Lower leg skin (tissue), 4 donors: ENCODE data around the gene LTB. TPM values are rescaled to one million over a fixed set of nuclear protein-coding genes. Genes with fewer than 3 reads are reported as not detected.

ENCODE experiments used
- DNase-seq, 2 donors: peaks; one replicate each; pipeline ENCODE4 v3.0.0-alpha.2; 2019; ENCODE audit warnings: low spot score in 2 of 2
- H3K4me3 ChIP-seq: fragments of 200-600 bp; sonication (generic); 2 replicates; pipeline ENCODE4 v1.5.1; 2017; ENCODE audit warnings: mild to moderate bottlenecking, low read depth; ENCODE audit not compliant: poor library complexity, severe bottlenecking
- POLR2A ChIP-seq, 2 donors: fragments of 450-650 bp; IDR thresholded peaks; one replicate each; pipeline ENCODE4 v1.6.1; 2016 to 2017; ENCODE audit warnings: antibody characterized with exemption in 2 of 2, mild to moderate bottlenecking in 1 of 2, moderate library complexity in 1 of 2
- WGBS, 2 donors: methylation state at CpG; one replicate each; pipeline ENCODE4 v1.1.5; 2018; 5-methylcytosine and 5-hydroxymethylcytosine counted together
- intact Hi-C: fragments of 100-400 bp; cut with DNase I; formaldehyde crosslinking; loops from one replicate; pipeline ENCODE4 v1.15.0; 2023; ENCODE audit warnings: low total_unique reads
- total RNA-seq, 4 donors: library from RNA; depleted of rRNA; stranded (reverse); fragments of >200 nt; gene quantifications; one replicate each; pipeline ENCODE4 v1.1.0, GENCODE V29; 2016
- TF ChIP-seq, protein P1 (sequence below), 3 donors: fragments of 450-650 bp; IDR thresholded peaks; one replicate each; pipeline ENCODE4 v1.5.1; 2016; ENCODE audit warnings: antibody characterized with exemption in 3 of 3, mild to moderate bottlenecking in 3 of 3, moderate library complexity in 2 of 3

LTB gene
- total RNA-seq, 4 donors from 2014 or later, result 1.1 TPM; not detected in 3

DNA sequence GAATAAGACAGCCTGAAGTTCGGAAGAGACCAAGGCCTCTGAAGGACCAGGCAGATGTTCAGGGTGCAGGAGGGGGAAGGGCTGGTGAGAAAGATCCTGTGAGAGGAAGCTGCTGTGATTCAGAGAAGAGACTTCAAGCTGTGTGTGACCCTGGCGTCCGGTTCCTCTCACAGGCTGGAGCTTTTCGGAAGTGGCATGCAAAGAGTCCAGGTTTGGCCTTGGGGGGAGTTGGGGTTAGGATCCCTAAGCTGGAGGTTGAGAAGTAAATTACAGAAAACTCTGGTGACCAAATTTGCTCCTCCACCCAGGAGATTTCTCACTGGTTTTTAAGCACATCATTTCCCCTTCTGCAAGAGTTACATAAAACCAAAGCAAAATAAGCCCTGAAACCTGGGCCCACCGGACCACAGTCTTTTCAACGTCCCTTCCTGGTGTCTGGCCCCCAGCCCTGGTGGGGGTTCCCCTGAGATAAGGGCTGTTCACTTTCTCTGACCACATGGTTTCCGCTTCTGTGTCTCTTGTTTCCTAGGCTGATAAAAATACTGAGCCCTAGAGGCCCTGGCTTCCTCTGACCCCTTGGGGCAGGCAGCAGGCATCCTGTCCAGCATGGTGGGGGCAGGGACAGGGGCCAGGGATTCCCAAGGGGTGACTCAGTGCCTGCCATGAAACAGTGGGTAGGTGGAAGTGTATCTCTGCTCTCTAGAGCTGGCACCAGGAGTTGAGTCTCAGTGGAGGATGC lies 22.1 kb downstream of the LTB start:
- 57 to 69% methylated on average over 7 of the region's 7 CpGs for WGBS, 2 donors
- DNase-seq, result no peak
- TF ChIP-seq POLR2A (IDR thresholded peaks at IDR 0.05), result no peak
- TF ChIP-seq, protein P1, sequence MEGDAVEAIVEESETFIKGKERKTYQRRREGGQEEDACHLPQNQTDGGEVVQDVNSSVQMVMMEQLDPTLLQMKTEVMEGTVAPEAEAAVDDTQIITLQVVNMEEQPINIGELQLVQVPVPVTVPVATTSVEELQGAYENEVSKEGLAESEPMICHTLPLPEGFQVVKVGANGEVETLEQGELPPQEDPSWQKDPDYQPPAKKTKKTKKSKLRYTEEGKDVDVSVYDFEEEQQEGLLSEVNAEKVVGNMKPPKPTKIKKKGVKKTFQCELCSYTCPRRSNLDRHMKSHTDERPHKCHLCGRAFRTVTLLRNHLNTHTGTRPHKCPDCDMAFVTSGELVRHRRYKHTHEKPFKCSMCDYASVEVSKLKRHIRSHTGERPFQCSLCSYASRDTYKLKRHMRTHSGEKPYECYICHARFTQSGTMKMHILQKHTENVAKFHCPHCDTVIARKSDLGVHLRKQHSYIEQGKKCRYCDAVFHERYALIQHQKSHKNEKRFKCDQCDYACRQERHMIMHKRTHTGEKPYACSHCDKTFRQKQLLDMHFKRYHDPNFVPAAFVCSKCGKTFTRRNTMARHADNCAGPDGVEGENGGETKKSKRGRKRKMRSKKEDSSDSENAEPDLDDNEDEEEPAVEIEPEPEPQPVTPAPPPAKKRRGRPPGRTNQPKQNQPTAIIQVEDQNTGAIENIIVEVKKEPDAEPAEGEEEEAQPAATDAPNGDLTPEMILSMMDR (IDR thresholded peaks at IDR 0.05), result no peak
- intact Hi-C loops, result no loop called here
- H3K4me3 ChIP-seq, result no peak overlapping the region

DNA sequence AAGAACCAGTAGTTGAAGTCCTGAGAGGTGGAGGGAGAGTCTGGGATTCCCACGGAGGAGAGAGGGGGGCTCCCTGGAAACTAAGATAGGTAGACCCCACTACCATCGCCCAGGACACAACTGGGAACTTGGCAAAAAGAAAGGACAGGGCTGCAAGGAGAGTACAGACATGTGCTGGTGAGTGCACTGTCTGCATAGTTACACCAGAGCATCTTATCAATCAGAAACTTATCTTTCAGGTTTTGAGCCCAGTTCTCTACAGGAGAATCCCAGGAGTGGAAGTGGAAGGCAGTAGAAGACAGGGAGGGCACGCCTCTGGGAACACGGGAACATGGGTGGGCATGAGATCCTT lies 22.6 kb downstream of the LTB start:
- H3K4me3 ChIP-seq, result no peak overlapping the region
- intact Hi-C loops, result no loop called here
- no peak for DNase-seq
- TF ChIP-seq, protein P1 (IDR thresholded peaks at IDR 0.05), result no peak
- no peak for TF ChIP-seq POLR2A (IDR thresholded peaks at IDR 0.05)
- WGBS, 2 donors, result 67 to 69% methylated on average over 4 of the region's 4 CpGs

GRCh38 chr6:31558631-31559500 lies 23.4 kb downstream of the LTB start:
- DNase-seq, result no peak
- 78 to 79% methylated on average over 14 of the region's 14 CpGs for WGBS, 2 donors
- no peak for TF ChIP-seq POLR2A (IDR thresholded peaks at IDR 0.05)
- TF ChIP-seq, protein P1 (IDR thresholded peaks at IDR 0.05), result no peak
- intact Hi-C loops, result no loop called here
- no peak overlapping the region for H3K4me3 ChIP-seq

DNA sequence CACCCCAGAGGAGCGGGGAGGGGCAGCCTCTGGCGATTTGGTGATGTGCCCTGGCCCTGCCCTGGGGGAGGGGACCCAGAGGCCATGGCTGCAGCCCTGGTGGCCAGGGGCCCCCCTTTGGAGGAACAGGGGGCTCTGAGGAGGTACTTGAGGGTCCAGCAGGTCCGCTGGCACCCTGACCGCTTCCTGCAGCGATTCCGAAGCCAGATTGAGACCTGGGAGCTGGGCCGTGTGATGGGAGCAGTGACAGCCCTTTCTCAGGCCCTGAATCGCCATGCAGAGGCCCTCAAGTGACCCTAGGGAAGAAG lies 24.0 kb downstream of the LTB start:
- intact Hi-C loops, result no loop called here
- no peak for DNase-seq
- no peak for TF ChIP-seq POLR2A (IDR thresholded peaks at IDR 0.05)
- TF ChIP-seq, protein P1 (IDR thresholded peaks at IDR 0.05), result no peak
- no peak overlapping the region for H3K4me3 ChIP-seq
- WGBS, 2 donors, result 75 to 78% methylated on average over 8 of the region's 8 CpGs

GRCh38 chr6:31557443-31558317 lies 24.5 kb downstream of the LTB start:
- no peak overlapping the region for H3K4me3 ChIP-seq
- intact Hi-C loops, result no loop called here
- DNase-seq, result no peak
- TF ChIP-seq POLR2A (IDR thresholded peaks at IDR 0.05), result no peak
- TF ChIP-seq, protein P1 (IDR thresholded peaks at IDR 0.05), result no peak
- 75 to 76% methylated on average over 24 of the region's 24 CpGs for WGBS, 2 donors
